ENCODE measurements around the gene GAPVD1.
"Not testable (repeated sequence)": the region's sequence is repeated elsewhere in the genome, so short reads cannot be mapped to it uniquely, and the experiment has no call there.

The GAPVD1 gene

GRCh38 chr9:125372441-125373226, 111.0 kb downstream of the GAPVD1 start:
- no peak for DNase-seq (ENCODE audit: low spot score)

- DNase-seq (ENCODE audit: low spot score) = peak; percentile 88
Measured at GRCh38 chr9:125374443-125375309, 113.0 kb downstream of the GAPVD1 start.

- no peak for DNase-seq (ENCODE audit: low spot score)
Measured at GRCh38 chr9:125375820-125376219, 114.2 kb downstream of the GAPVD1 start.

- DNase-seq (ENCODE audit: low spot score) = no peak
Measured at GRCh38 chr9:125376261-125377226, 114.9 kb downstream of the GAPVD1 start.

GRCh38 chr9:125377584-125378250, 116.1 kb downstream of the GAPVD1 start:
- no peak for DNase-seq (ENCODE audit: low spot score)

DNA sequence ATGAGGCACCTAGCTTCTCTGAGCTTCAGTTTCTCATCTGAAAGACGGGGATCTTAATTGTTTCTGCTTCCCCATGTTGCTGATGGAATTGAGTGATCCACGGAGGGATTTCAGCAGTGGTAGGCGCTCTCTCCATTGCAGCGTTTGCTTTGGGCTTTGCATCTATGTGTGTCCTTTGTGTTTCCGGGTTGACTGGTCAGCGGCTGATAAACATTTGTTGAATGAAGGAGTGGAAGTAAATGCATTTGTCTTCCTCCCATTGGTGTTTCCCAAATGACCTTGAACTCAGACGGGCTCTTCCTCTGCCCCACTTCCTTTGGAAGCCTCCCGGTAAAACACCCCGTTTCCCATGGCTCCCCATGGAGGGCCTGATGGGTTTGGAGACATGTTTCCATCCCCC, 117.2 kb downstream of the GAPVD1 start:
- DNase-seq (ENCODE audit: low spot score) = no peak

GRCh38 chr9:125379208-125379607, 117.6 kb downstream of the GAPVD1 start:
- no peak for DNase-seq (ENCODE audit: low spot score)

DNA sequence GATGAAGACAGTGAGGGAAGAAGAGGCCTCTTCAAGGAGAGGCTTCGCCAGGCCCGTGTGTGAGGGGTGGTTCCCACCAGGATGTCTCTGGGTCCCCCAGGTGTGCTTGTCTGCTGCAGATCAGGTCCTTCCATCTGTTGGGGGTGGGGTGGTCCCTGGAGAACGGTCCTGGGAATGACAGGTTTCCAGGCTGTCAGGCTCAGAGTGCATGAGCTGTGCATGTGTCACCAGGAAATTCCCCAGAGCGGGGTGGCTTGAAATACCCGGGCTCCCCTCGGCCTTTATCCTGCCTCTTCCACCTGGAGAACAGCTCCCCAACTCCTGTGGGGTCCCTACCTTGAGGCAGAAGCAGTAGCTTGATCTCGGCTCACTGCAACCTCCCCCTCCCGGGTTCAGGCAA, 118.8 kb downstream of the GAPVD1 start:
- DNase-seq (ENCODE audit: low spot score) = no peak

- no peak for DNase-seq (ENCODE audit: low spot score)
Measured at GRCh38 chr9:125387861-125388524, 126.4 kb downstream of the GAPVD1 start.

DNA sequence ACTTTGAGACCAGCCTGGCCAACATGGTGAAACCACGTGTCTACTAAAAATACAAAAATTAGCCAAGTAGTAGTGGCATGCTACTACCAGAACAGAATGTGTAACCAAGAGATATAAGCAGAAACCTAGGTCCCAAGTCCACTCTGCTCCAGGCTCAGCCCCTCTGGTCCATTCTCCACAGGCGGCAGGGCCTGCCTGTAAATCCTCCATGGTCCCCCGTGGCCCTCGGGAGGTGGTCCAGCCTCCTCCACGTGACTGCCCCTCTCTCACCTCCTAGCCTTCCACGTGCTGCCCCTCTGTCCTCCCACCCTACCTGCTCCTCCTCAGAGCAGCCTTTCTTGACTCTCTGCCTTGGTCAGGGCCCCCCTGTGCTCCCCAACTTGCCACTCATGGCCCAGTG, 127.4 kb downstream of the GAPVD1 start:
- DNase-seq (ENCODE audit: low spot score) = no peak

GRCh38 chr9:125391704-125392103, 130.1 kb downstream of the GAPVD1 start:
- no peak for DNase-seq (ENCODE audit: low spot score)

- no peak for DNase-seq (ENCODE audit: low spot score)
Measured at GRCh38 chr9:125393426-125393825, 131.8 kb downstream of the GAPVD1 start.

- DNase-seq (ENCODE audit: low spot score) = no peak
Measured at GRCh38 chr9:125396799-125397198, 135.2 kb downstream of the GAPVD1 start.

DNA sequence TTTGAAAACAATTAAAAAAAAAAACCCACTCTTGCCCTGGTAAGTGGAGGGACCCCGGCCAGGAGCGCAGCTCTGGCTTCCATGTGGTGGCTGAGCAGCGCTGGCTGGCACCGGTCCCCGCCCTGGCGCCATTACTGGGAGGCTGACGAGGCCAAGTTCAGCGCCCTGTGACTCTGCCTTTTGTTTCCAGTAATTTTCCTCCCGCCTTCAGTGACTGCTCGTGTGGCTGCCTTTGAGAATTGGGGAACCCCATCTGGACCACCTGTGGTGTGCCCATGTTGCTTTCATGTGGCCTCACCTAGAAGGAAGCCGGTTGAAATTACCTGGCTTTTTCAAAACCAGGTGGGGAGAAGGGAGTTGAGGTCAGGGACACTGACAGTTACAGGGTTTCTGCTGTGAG, 136.1 kb downstream of the GAPVD1 start:
- DNase-seq (ENCODE audit: low spot score) = no peak

GRCh38 chr9:125398243-125398642, 136.6 kb downstream of the GAPVD1 start:
- DNase-seq (ENCODE audit: low spot score) = no peak

GRCh38 chr9:125399165-125399564, 137.5 kb downstream of the GAPVD1 start:
- no peak for DNase-seq (ENCODE audit: low spot score)

DNA sequence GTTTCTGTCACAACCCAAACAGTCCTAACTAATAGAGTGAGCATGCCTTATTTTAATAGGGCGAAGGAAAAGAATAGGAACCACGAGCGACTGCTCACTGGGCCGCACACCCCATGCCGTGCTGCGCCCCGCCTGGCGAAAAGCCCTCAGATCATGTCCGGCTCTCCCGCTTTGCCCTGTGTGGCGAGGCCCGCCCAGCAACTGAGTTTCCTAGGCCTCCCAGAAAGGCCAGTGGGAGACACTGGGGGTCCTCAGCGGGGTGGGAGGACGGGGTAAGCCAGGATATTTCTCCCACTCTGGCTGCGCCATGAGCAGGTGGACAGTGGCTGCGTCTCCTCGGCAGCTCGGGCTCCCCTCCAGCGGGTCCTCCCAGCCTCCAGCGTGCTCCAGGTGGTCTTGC, 138.0 kb downstream of the GAPVD1 start:
- DNase-seq (ENCODE audit: low spot score) = no peak

DNA sequence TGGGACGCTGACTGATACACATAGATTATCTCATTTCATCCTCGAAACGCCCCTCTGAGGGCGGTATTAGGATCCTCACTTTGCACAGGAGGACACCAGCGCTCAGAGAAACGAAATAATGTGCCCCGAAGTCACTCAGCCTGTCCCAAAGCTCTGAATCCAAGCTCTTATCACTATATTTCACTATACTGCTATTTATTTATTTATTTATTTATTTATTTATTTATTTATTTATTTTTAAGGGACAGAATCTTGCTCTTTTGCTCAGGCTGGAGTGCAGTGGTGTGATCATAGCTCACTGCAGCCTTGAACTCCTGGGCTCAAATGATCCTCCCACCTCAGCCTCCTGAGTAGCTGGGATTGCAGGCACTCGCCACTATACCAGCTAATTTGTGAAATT, 138.6 kb downstream of the GAPVD1 start:
- not testable (repeated sequence) for DNase-seq (ENCODE audit: low spot score)

- no peak for DNase-seq (ENCODE audit: low spot score)
Measured at GRCh38 chr9:125400725-125401716, 139.4 kb downstream of the GAPVD1 start.

GRCh38 chr9:125404733-125405132, 143.1 kb downstream of the GAPVD1 start:
- no peak for DNase-seq (ENCODE audit: low spot score)

Data from HuH-7 (cell line).